GM18873 (cell line): ENCODE measurements around the gene RNF225.
"Not testable (repeated sequence)": the region's sequence is repeated elsewhere in the genome, so short reads cannot be mapped to it uniquely, and the experiment has no call there.

Experiments
- ATAC-seq: cut with Tn5 transposase; IDR thresholded peaks from one replicate; pipeline ENCODE4 v1.9.1; 2021; ENCODE audit warnings: mild to moderate bottlenecking, moderate library complexity, moderate number of reproducible peaks; ENCODE audit not compliant: unreplicated experiment, low FRiP score

RNF225 gene

DNA sequence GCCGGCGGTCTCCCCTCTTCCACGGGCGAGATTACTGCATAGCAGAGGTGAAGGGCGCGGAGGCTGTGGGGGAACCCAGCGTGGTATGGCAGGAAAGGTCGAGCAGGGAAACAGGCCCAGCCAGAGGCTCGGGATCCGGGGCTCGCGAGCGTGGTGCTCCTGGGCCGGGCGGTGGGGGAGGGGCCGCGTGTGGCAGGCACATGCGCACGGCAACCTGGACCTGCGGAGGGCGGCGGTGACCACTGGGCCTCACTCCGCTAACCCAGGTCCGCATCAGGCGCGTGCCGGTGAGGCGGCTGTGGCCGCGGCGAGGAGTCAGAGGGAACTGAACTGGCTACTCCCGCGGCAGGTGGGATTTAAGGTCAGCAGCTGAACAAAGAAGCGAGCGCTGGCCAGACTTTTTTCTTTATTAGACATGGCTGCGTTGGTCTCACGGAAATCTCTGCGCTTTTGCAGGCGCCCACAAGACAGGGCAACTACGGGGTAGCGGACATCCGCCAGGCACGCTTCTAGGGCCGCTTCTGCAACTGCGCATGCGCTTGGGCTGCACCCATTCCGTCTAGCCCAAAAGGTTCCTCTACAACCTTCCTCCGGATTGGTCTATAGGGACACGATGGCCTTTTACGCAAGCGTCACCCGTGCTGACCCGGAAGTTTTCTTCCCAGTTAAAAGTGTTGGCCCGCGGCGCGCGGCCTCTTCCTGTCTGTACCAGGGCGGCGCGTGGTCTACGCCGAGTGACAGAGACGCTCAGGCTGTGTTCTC, 8.7 kb upstream of the RNF225 start, which contains the start of gene RPS5:
Gene RPS5 (plus strand): TSS at position 694 of the 762 bp plus-strand sequence. CDS start 869 bp downstream, outside the sequence.
- peak; percentile 77 for ATAC-seq

DNA sequence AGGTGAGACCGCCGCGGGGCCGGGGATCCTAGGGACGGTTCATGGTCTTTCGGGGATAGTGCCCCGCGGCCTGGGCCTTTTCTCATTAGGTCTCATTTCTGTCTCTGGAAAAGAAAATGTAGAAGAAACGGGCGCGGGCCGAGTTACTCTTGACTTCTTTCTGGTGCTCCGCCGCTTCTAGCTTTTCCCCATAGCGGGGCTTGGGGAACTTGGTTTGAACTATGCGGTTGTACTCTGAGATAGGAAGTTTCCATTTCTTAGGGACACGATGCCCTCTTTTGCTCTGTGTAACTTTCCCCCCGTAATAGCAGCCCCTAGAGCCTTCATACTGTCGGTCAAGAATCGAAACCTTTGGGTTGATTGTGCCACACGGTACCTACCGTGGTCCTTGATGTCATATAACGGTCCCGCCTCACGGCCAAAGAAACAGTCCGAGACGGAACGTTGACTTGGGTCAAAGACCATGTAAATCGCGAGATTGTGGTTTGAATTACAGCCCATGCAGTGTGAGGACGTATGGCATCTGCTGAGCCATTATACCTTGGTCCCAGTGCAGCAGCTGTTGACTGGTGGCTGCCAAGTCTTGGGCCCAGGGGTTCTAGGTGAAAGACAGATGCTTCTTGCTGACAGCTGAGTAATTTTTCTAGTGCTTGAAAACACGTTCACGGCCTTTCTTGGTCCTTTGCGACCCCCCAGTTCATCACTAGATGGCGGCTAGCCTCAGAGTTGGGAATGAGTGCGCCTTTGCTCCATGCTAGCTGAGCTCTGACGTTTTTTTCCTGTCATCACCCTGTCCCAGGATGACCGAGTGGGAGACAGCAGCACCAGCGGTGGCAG, 7.9 kb upstream of the RNF225 start:
- no peak for ATAC-seq

DNA sequence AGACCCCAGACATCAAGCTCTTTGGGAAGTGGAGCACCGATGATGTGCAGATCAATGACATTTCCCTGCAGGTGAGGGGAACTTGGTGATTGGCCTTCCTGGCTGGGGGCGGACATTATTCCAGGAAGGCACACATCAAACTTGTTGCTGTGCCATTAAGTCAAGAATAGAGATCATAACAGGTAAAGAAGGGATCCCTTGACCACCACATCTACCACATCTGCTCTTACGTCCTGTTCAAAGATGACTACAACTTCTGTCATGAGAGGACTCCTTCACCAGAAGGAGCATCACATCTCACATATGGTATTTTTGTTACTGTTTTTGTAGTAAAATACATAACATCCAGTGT, 7.3 kb upstream of the RNF225 start:
- no peak for ATAC-seq

DNA sequence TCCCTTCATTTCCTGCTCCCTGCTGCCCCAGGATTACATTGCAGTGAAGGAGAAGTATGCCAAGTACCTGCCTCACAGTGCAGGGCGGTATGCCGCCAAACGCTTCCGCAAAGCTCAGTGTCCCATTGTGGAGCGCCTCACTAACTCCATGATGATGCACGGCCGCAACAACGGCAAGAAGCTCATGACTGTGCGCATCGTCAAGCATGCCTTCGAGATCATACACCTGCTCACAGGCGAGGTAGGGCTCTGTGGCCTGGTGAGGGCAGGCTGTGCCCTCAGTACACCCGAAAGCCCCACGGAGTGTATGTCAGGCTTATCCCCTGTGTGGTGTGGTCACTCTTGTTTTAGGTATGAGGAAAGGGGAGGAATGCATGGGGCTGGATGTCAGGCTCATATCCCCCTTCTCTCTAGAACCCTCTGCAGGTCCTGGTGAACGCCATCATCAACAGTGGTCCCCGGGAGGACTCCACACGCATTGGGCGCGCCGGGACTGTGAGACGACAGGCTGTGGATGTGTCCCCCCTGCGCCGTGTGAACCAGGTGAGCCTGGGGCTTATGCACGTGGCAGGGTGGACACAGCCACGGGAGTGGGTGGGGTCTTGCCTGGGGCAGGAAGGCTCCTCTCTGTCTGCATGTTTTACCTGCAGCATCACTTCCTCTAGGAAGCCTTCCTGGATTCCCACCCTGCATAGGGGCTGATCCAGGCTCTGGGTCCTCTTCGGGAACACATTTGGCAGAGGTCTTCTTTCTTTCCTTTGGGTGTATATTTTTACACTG, 2.3 kb upstream of the RNF225 start:
- ATAC-seq, result no peak

DNA sequence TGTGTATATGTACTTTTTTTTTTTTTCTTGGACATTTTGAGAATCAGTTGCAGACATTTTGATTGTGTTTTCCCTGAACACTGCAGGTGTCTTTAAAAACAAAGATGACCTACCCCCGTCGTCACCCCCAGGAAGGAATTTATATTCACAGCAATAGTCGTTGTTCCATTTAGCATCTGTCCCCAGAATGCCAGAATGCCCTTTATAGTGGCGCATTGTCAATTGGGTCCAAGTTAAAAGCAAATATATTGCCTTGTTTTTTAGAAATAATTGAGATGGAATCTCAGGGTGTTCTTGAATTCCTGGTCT, 1.8 kb upstream of the RNF225 start:
- ATAC-seq, result no peak

DNA sequence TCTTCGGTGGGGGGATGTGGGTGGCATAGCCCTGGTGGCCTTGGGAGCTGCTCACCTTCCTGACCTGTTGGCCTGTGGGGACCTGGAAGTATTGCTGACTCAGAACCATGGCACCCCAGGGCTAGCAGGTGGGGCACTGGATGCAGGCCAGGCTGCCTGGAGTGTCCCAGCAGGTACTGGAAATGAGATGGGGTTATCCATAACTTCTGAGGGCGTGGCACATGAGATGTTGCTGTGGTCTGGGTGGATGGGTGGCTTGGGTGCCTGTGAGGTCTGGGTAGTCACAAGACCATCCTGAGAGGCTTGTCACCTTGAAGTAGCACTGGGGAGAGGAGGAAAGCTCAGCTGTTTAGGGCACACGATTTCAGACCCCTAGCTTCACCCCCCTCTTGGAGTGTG, 636 bp upstream of the RNF225 start:
- ATAC-seq, result no peak

DNA sequence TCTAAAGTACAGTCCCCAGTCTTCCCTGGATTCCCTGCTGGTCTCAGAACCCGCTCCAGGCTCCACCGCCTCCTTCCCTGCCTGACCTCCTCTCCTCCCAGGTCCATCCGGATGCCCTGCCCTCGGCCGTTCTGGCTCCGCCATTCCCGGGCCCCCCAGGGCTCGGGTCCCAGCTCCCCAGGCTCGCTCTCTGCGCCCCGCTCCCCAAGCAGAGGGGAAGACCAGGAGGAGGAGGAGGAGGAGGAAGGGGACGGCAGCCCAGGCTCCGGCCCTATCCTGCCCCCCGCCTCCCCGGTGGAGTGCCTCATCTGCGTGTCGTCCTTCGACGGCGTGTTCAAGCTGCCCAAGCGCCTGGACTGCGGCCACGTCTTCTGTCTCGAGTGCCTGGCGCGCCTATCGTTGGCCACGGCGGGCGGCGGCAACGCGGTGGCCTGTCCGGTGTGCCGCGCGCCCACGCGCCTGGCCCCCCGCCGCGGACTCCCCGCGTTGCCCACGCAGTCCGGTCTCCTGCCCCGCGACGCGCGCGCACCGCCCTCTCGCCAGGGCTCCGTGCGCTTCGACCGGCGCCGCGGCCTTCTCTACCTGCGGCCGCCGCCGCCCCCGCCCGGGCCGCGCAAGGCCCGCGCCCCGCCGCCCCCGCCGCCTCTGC, 647 bp downstream of the RNF225 start:
- no peak for ATAC-seq

DNA sequence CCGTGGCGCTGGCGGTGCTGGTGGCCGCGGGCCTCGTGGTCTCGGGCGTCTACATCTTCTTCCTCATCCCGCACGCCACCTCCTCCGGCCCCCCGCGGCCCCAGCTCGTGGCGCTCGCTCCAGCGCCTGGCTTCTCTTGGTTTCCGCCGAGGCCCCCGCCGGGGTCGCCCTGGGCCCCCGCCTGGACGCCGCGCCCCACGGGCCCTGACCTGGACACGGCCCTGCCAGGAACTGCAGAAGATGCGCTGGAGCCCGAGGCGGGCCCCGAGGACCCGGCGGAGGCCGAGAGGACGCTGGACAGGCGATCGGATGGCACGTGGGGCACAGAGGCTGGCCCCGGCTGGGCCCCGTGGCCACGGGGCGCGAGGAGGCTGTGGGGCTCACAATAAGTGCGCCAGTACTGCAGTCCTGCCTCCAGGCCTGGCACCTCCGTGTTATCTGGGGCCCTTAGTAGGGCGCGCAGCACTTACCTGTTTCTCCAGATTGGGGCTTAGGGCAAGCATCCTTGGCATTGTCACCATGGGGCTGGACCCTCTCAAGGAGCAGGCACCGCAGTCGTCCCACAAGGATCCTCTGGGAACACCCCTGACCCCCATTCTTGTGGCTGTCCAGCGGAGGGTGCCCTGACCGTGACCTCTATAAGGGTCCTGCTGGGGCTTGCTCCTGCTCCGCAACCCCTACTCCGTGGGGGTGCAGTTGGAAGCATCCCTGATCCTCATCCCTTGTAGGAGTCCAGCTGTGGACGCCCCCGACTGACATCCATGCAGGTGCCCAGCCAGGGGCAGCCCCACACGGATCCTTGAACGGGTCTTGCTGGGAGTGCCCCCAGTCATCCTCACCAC, 1.5 kb downstream of the RNF225 start:
- no peak for ATAC-seq

DNA sequence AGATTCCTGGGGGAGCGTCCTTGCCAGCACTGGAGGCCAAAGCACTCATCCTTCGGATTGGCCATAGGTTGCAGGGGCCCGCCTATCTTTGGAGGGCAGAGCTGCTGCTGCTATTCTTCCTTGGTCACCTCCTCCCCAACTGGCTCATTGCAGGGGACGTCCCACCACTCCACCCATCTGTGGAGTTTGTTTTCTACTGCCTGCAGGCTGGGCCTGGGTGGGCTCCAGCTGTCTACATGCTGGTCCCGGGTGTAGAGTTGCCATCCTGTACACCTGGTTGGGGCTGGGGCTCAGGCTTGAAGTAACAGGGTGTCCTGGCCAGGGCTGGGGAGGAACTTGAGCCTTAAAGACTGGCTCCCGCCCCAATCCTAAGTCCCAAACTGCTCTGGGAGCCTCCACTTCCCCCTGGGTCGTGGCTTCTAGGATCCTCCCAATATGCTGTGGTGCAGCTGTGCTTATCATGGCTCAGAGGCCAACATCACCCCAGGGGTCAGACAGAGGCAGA, 2.1 kb downstream of the RNF225 start:
- no peak for ATAC-seq

DNA sequence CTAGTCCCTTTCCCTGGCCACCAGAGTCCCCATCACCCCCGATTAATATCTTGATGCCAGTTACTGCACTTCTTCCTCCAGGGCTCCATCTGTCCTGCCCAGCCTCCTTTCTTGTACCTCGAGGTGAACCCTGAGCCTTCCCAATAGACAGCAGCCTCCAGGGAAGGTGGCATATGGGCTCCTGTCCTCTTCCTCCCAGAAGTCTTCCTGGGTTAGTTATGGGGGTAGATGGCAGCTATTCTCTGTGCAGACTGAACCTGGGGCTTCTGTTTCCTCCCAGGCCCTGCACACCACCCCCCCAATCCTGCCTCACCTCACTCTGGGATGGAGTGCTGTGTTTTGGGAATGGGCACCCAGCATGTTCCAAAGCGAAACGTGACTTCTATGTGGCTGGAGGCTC, 2.6 kb downstream of the RNF225 start:
- ATAC-seq, result no peak

DNA sequence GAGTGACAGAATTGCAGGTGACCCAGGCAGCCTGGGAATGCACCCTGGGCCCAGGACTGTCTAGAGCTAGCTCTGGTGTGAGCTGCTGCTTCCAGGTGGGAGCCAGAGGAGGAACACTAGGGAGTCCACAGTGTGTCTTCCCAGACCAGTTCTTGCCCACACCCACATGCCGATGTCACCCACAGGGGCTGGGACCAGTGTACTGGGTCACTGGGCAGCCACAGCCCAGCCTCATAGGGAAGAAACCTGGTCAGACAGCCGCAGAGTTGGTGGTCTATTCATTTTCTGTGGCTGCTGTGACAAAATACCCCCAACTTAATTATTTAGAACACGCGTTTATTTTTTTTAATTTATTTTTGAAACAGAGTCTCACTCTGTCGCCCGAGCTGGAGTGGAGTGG, 3.1 kb downstream of the RNF225 start:
- ATAC-seq, result no peak

DNA sequence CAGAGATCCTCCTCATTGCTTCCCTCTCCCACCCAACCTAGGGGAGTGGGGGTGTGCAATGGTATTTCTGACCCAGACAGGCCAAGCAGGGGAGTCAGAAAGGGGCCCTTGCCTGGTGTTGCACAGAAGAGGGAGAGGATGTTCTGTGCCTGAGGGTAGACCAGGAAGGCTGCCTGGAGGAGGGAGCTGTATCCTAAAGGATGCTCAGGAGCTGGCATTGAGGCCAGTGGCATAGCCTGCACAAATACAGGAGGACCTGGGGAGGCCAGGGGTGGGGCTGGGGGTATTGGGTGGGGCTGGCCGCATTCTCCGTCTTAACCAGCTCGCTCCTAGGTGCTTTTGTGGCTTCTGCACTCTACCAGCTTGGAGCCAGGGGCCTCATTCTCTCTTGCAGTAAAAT, 4.4 kb downstream of the RNF225 start:
- no peak for ATAC-seq

DNA sequence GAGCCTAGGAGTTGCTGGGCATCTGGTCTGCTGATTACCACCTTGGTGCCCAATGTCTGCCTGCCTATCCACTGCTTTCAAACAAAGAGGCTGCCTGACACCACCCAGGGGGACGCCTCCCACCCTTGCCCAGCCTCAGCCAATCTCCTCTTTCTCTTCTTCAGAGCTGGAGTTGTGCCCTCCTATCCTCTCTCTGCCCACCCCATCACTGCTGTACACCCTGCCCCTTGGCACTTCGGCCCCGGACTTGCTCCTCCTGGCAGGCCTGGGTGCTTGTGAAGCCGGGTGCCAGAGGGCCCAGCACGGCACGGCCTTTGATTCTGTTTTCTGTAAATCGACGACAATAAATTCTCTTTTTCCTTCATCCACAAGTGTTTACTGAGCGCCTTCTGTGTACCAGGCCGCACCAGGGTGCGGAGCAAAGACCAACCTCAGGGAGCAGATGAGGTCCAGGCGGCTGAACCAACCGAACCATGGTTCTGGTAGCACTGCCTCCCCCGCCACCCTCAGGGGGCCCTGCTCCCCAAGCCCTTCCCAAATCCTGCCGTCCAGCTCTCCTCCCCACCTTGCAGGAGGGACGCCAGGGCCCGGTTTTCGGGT, 5.0 kb downstream of the RNF225 start:
- ATAC-seq, result no peak

DNA sequence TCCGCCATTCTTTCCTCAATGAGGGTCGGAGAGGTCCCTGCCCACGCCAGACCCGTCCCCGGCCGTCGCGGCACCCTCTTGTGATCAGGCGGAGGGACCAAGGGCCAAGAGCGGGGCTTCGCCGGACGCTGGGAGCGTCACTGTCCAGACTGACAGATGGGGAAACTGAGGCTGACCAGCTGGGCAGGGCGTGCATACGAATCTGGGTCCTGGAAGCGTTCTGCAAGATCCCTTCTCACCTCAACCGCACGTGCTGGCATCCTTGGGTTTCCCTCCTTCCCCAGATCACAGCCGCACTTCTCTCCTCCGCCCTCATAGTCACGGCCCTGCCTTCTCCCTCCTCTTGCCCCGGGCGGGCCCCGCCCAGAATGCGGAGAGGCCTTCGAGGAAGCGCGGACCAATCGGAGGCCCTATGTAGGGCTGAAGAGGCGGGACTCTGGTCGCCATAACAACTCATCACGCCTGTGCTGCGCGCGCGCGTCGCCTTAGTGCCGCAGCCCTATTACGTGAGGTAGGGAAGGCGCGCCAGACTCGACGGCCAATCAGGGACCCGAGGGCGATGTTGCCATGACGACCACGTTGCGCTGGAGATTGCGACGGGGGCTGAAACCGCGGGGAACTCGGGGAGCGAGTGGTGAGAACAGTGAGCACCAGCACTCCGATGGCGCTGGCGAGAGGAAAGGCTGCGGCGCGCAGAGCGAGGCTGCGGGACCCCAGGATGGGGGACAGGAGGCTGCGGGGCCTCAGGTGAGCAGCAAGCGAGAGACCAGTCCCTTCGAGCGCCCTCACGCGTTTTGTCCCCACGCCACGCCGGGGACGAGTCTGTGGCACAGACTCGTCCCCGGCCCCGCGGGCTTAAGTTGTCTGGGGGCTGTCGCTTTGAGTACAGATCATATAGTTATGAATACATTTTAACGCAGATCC, 5.7 kb downstream of the RNF225 start:
- peak; percentile 92 for ATAC-seq

DNA sequence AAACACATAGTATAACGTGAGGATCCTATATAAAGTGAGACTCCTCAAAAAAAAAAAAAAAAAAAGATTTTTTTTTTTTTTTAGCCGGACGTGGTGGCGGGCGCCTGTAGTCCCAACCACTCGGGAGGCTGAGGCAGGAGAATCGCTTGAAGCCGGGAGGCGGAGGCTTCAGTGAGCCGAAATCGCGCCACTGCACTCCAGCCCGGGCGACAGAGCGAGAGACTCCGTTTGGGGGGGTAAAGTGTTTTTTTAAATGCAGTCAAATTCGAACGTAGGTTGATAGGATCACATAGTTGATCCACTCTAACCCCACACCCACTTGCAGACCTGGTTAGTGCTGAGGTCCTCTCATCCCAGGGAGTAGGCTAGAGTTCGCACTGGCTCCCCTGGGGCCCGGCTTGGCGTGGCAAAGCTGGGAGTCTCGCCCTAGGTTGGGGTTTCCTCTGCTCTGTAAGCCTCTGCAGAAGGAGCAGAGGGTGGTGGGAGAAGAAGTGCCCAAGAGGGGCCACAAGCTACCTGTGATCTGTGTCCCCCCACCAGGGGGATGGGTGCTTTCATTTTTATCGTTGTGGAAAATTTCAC, 6.5 kb downstream of the RNF225 start:
- ATAC-seq, result no peak

DNA sequence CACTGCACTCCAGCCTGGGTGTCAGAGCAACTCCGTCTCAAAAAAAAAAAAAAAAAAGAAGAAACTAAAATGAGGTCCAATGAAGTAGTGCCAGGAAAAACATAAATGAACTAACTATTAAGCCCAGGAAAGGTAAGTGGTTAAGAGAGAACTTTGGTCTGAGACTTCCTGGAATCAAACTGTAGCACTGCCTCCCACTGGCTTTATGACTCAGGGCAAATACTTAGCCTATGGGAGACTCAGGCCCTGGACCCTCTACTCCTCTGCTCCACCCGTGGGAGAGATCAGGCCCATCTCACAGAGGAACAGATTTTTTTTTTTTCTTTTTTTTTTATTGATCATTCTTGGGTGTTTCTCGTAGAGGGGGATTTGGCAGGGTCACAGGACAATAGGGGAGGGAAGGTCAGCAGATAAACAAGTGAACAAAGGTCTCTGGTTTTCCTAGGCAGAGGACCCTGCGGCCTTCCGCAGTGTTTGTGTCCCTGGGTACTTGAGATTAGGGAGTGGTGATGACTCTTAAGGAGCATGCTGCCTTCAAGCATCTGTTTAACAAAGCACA, 8.5 kb downstream of the RNF225 start:
- ATAC-seq, result not testable (repeated sequence)

DNA sequence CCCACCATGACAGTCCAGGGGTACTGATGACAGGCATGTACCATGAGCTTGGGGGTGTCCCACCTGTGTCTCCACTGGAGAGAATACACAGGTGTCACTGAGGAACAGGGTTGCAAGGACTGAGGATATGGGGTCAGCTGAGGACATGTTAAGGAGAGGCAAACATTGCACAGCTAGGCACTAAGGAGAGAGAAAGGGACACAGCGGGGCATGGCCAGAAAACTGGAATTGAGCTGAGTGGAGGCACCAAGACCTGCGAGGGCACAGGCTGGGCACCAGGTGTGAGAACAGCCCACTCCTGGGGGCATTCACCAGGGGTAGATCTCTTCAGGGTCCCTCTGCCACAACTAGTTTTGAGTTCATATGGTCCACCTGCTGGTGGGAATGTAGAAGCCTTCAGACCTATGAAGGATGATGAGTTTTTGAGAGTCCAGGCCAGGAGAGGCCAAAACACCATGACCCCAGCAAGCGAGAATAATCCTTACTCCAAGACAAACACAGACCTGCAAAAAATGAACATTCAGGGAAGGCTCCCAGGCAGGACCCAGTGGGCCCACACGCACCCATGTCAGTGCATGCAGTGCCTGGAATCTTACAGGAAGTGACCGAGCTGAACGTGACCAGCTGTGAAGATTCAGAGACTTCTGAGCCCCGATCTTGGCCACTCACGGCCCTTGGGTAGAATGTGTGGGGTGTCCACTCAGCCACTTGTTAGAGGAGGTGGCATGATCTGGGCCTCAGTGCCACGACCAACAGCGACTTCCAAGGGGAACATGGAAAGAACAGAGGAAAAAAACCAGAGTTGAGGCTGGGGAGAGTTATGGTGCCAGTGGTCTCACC, 11.6 kb downstream of the RNF225 start:
- no peak for ATAC-seq
